Stimulated activated CD4-positive, alpha-beta T cell treated with anti-CD3 and anti-CD28 coated beads, Interleukin-15, amount 100 ng/mL, for 1 hour (primary cell): ENCODE results near the gene PHACTR4.
"Not testable (repeated sequence)": the region's sequence is repeated elsewhere in the genome, so short reads cannot be mapped to it uniquely, and the experiment has no call there.

Experiments
- DNase-seq, 2 donors: peaks; one replicate each; pipeline ENCODE4 v3.0.0-alpha.2; 2020; ENCODE audit warnings: low read depth in 1 of 2, low spot score in 1 of 2

The PHACTR4 gene

GRCh38 chr1:28494737-28495136 lies 125.2 kb downstream of the PHACTR4 start:
- no peak for DNase-seq

GRCh38 chr1:28499553-28499952 lies 130.0 kb downstream of the PHACTR4 start:
- no peak for DNase-seq

- DNase-seq = no peak
Measured at GRCh38 chr1:28501925-28502324, 132.4 kb downstream of the PHACTR4 start.

- DNase-seq = no peak
Measured at GRCh38 chr1:28503117-28503516, 133.6 kb downstream of the PHACTR4 start.

GRCh38 chr1:28505406-28506187 lies 136.1 kb downstream of the PHACTR4 start, which contains the start of gene RCC1:
Gene RCC1, plus strand, starts transcription at chr1:28506043. Its CDS starts 23,824 bp downstream, at chr1:28529867.
- peak; percentile 83 to 90 for DNase-seq

GRCh38 chr1:28506907-28507246 lies 137.3 kb downstream of the PHACTR4 start:
- no peak for DNase-seq

GRCh38 chr1:28507247-28507645 lies 137.7 kb downstream of the PHACTR4 start:
- DNase-seq = peak in 1 of 2 donors; percentile 28

- DNase-seq = no peak
Measured at GRCh38 chr1:28507646-28508434, 138.3 kb downstream of the PHACTR4 start.

- DNase-seq = no peak
Measured at GRCh38 chr1:28508435-28508754, 138.9 kb downstream of the PHACTR4 start.

GRCh38 chr1:28509705-28510272 lies 140.2 kb downstream of the PHACTR4 start:
- DNase-seq = peak in 1 of 2 donors; percentile 35

GRCh38 chr1:28510273-28510969 lies 140.9 kb downstream of the PHACTR4 start:
- peak in 1 of 2 donors; percentile 33 for DNase-seq

- no peak for DNase-seq
Measured at GRCh38 chr1:28510970-28511440, 141.5 kb downstream of the PHACTR4 start.

GRCh38 chr1:28512058-28512611 lies 142.6 kb downstream of the PHACTR4 start:
- no peak for DNase-seq

GRCh38 chr1:28514445-28514933 lies 144.9 kb downstream of the PHACTR4 start:
- not testable (repeated sequence) for DNase-seq

- DNase-seq = no peak
Measured at GRCh38 chr1:28516518-28516956, 147.0 kb downstream of the PHACTR4 start.

- DNase-seq = no peak
Measured at GRCh38 chr1:28517649-28517999, 148.1 kb downstream of the PHACTR4 start.

- DNase-seq = peak; percentile 82 to 87
Measured at GRCh38 chr1:28518000-28518744, 148.6 kb downstream of the PHACTR4 start.

GRCh38 chr1:28518745-28519341 lies 149.3 kb downstream of the PHACTR4 start:
- DNase-seq = no peak

GRCh38 chr1:28519946-28520725 lies 150.6 kb downstream of the PHACTR4 start:
- DNase-seq = no peak
